SK-N-SH (cell line): Measurements from ENCODE around the gene NUMBL. TPM values are rescaled to one million over a fixed set of nuclear protein-coding genes. Genes with fewer than 3 reads are reported as not detected.
"Not testable (repeated sequence)": the region's sequence is repeated elsewhere in the genome, so short reads cannot be mapped to it uniquely, and the experiment has no call there.

Experiments used
- CTCF ChIA-PET: fragments of 300-600, 350-600 bp; formaldehyde crosslinking; extraction: SDS; loops from one replicate; lab custom pipeline; 2021; lab: Yijun Ruan, JAX
- POLR2A ChIA-PET: fragments of 350-600 bp; sonication (Branson Sonifier 250); formaldehyde crosslinking; extraction: SDS; loops from one replicate; lab custom pipeline; 2020; ENCODE audit warnings: antibody characterized with exemption, inconsistent platforms; lab: Yijun Ruan, JAX
- DNase-seq: peaks from one replicate; pipeline ENCODE4 v3.0.0; 2012
- H2AFZ ChIP-seq: fragments of 200-600 bp; sonication (generic); 2 replicates; pipeline ENCODE4 v1.8.1; 2016; ENCODE audit warnings: antibody characterized with exemption, mild to moderate bottlenecking, low read depth
- H3F3A ChIP-seq: fragments of 200-600 bp; sonication (generic); replicated peaks from 2 replicates; pipeline ENCODE3; 2016; ENCODE audit warnings: antibody characterized with exemption, mild to moderate bottlenecking; ENCODE audit not compliant: insufficient read depth
- H3K27ac ChIP-seq, 2 experiments: fragments of 200-500 bp in 1 of 2; fragments of 200-600 bp in 1 of 2; sonication (Bioruptor generic) in 1 of 2; sonication (generic), shearing (Covaris generic) in 1 of 2; 2 replicates each; pipeline versions ENCODE4 v1.5.1 to v1.6.1; 2014 to 2016; ENCODE audit warnings: low read depth in 2 of 2, inconsistent platforms in 1 of 2, low read length in 1 of 2, mild to moderate bottlenecking in 1 of 2, mixed read lengths in 1 of 2
- H3K27me3 ChIP-seq: fragments of 200-600 bp; sonication (generic), shearing (Covaris generic); 2 replicates; pipeline ENCODE4 v1.6.1; 2016; ENCODE audit warnings: mixed run types; ENCODE audit not compliant: insufficient read depth
- H3K36me3 ChIP-seq, 2 experiments: fragments of 200-500 bp in 1 of 2; fragments of 200-600 bp in 1 of 2; sonication (Bioruptor generic) in 1 of 2; sonication (generic) in 1 of 2; replicated peaks in 1 of 2; 2 replicates each; pipeline versions ENCODE3 to v1.5.1; 2014 to 2016; ENCODE audit warnings: low read length in 1 of 2, mild to moderate bottlenecking in 1 of 2; ENCODE audit not compliant: insufficient read depth in 2 of 2, control insufficient read depth in 1 of 2
- H3K4me1 ChIP-seq, 2 experiments: fragments of 200-500 bp in 1 of 2; fragments of 200-600 bp in 1 of 2; sonication (Bioruptor generic) in 1 of 2; sonication (generic), shearing (Covaris generic) in 1 of 2; 2 replicates each; pipeline versions ENCODE4 v1.5.1 to v1.6.1; 2014 to 2016; ENCODE audit warnings: low read depth in 1 of 2, low read length in 1 of 2, mixed run types in 1 of 2; ENCODE audit not compliant: insufficient read depth in 2 of 2, control insufficient read depth in 1 of 2
- H3K4me2 ChIP-seq: fragments of 200-600 bp; sonication (generic), shearing (Covaris generic); 2 replicates; pipeline ENCODE4 v1.6.1; 2017; ENCODE audit warnings: mixed run types
- H3K4me3 ChIP-seq, 2 experiments: fragments of 200-500 bp in 1 of 2; fragments of 200-600 bp in 1 of 2; sonication (Bioruptor generic) in 1 of 2; sonication (generic), shearing (Covaris generic) in 1 of 2; 2 replicates each; pipeline versions ENCODE4 v1.5.1 to v1.8.1; 2014 to 2016; ENCODE audit warnings: low read depth in 2 of 2, inconsistent platforms in 1 of 2, low read length in 1 of 2, mild to moderate bottlenecking in 1 of 2, mixed read lengths in 1 of 2, moderate library complexity in 1 of 2
- H3K79me2 ChIP-seq: fragments of 200-600 bp; sonication (generic); 2 replicates; pipeline ENCODE4 v1.8.1; 2017; ENCODE audit warnings: mild to moderate bottlenecking; ENCODE audit not compliant: insufficient read depth
- H3K9ac ChIP-seq: fragments of 200-600 bp; sonication (generic); 2 replicates; pipeline ENCODE4 v1.6.1; 2017; ENCODE audit warnings: mixed run types
- H3K9me2 ChIP-seq: fragments of 200-600 bp; sonication (generic); 2 replicates; pipeline ENCODE4 v1.6.1; 2017; ENCODE audit warnings: mixed run types
- H3K9me3 ChIP-seq: fragments of 200-600 bp; sonication (generic); 2 replicates; pipeline ENCODE4 v1.6.1; 2017; ENCODE audit warnings: mixed run types, mild to moderate bottlenecking, moderate library complexity
- H4K20me1 ChIP-seq: fragments of 200-600 bp; sonication (generic); 2 replicates; pipeline ENCODE4 v1.6.1; 2017; ENCODE audit warnings: mild to moderate bottlenecking, mixed run types; ENCODE audit not compliant: insufficient read depth
- ELF1 ChIP-seq: IDR thresholded peaks from 2 replicates; pipeline ENCODE4 v1.4.0; 2012
- EP300 ChIP-seq, 2 experiments: IDR thresholded peaks; 2 replicates each; pipeline versions ENCODE4 v1.4.0 to v1.6.1; 2012; ENCODE audit warnings: borderline replicate concordance in 1 of 2, low read depth in 1 of 2, low read length in 1 of 2
- FOSL2 ChIP-seq: IDR thresholded peaks from 2 replicates; pipeline ENCODE4 v1.4.0; 2012; ENCODE audit warnings: low read depth, mild to moderate bottlenecking, moderate library complexity, borderline replicate concordance
- NFIC ChIP-seq: IDR thresholded peaks from 2 replicates; pipeline ENCODE4 v1.4.0; 2012; ENCODE audit warnings: borderline replicate concordance
- NRF1 ChIP-seq: IDR thresholded peaks from 2 replicates; pipeline ENCODE4 v1.6.1; 2012; ENCODE audit warnings: low read depth, mild to moderate bottlenecking, low read length
- POLR2AphosphoS5 ChIP-seq: IDR thresholded peaks from 2 replicates; pipeline ENCODE4 v1.6.1; 2012; ENCODE audit warnings: low read depth, low read length
- RFX5 ChIP-seq: IDR thresholded peaks from 2 replicates; pipeline ENCODE4 v1.6.1; 2012; ENCODE audit warnings: mild to moderate bottlenecking, improper control_type of control experiment, low read length
- SIN3A ChIP-seq: IDR thresholded peaks from 2 replicates; pipeline ENCODE4 v1.6.1; 2012; ENCODE audit warnings: low read depth, mild to moderate bottlenecking, low read length, moderate library complexity, borderline replicate concordance
- SMC3 ChIP-seq: IDR thresholded peaks from 2 replicates; pipeline ENCODE4 v1.6.1; 2012; ENCODE audit warnings: low read depth, low read length, improper control_type of control experiment
- TCF12 ChIP-seq: IDR thresholded peaks from 2 replicates; pipeline ENCODE4 v1.4.0; 2012
- TEAD4 ChIP-seq: IDR thresholded peaks from 2 replicates; pipeline ENCODE4 v1.4.0; 2012; ENCODE audit warnings: mild to moderate bottlenecking, borderline replicate concordance; ENCODE audit not compliant: insufficient read depth
- USF1 ChIP-seq: IDR thresholded peaks from 2 replicates; pipeline ENCODE4 v1.4.0; 2012; ENCODE audit warnings: low read depth, borderline replicate concordance
- WGBS: methylation state at CpG from one replicate; pipeline ENCODE4 v1.1.6; 2017; ENCODE audit warnings: low lambda C conversion rate; 5-methylcytosine and 5-hydroxymethylcytosine counted together
- polyA plus RNA-seq, 3 experiments: library from polyadenylated mRNA; depleted of rRNA; stranded (reverse); fragments of >200 nt; gene quantifications; 2 replicates each; pipeline ENCODE4 v1.2.3, GENCODE V29; 2012

Gene NUMBL
- polyA plus RNA-seq, 1 of the 3 experiments (the other 2 are of a cell fraction): 54.6 TPM

DNA sequence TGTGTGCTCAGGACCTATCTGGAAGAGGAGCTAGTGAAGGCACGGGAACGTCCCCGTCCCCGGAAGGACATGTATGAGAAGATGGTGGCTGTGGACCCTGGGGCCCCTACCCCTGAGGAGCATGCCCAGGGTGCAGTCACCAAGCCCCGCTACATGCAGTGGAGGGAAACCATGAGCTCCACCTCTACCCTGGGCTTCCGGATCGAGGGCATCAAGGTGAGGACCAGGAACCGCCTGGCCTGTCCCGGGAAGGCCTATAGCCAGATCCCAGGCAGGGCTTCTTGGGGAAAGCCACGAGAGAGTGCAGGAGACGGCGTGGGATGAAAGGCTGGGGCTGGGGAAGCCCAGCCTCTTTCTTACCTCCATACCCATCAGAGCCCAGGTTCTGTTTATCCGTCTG lies 42.7 kb upstream of the NUMBL start:
- no peaks in the 10 kb centered on the region for H3K79me2 ChIP-seq
- ChIA-PET CTCF (interaction anchor here (1.3 kb wide), 1 partner anchor 42 kb away, joined by 3 read pairs; the partner anchor contains the start of gene NUMBL), POLR2A (no interaction called here)
- H3K9me2 ChIP-seq: no peaks in the 10 kb centered on the region
- no peak overlapping the region for H3K27ac ChIP-seq
- no peak overlapping the region for H3K4me3 ChIP-seq
- H2AFZ ChIP-seq: no peak overlapping the region
- H3K36me3 ChIP-seq: peaks cover 29 to 36% of the 10 kb centered on the region in 2 experiments
- no peak overlapping the region for H3K4me2 ChIP-seq
- no peaks in the 10 kb centered on the region for H3K4me1 ChIP-seq
- H3K9me3 ChIP-seq: no peaks in the 10 kb centered on the region
- WGBS: 94% methylated on average over 12 of the region's 13 CpGs
- H4K20me1 ChIP-seq: no peaks in the 10 kb centered on the region
- H3F3A ChIP-seq: no peaks in the 10 kb centered on the region
- no peaks in the 10 kb centered on the region for H3K27me3 ChIP-seq
- no peak overlapping the region for H3K9ac ChIP-seq
- TF ChIP-seq EP300 (IDR thresholded peaks at IDR 0.05; ENCODE audit: borderline replicate concordance in 1 of 2, low read depth in 1 of 2, low read length in 1 of 2) (no peak), FOSL2 (no peak), ELF1 (no peak), TCF12 (no peak)
- TF ChIP-seq, all 33 proteins: peak for 0
- no peak for DNase-seq

DNA sequence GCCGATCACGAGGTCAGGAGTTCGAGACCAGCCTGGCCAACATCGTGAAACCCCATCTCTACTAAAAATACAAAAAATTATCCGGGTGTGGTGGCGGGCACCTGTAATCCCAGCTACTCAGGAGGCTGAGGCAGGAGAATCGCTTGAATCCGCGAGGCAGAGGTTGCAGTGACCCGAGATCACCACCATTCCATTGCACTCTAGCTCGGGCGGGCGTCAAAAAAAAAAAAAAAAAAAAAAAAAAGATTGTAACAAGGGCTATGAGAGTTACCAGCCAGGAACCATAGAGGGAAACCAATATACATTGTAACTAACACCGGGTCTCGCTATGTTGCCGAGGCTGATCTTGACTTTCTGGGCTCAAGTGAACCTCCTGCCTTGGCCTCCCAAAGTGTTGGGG lies 41.9 kb upstream of the NUMBL start:
- H3K9me2 ChIP-seq, H3K4me1 ChIP-seq, CTCF ChIA-PET, H4K20me1 ChIP-seq, H3K9me3 ChIP-seq, H2AFZ ChIP-seq, DNase-seq, POLR2A ChIA-PET, H3K4me2 ChIP-seq, H3F3A ChIP-seq, H3K9ac ChIP-seq, H3K27me3 ChIP-seq, H3K79me2 ChIP-seq, H3K4me3 ChIP-seq, H3K27ac ChIP-seq: not testable (repeated sequence)
- peaks cover 28 to 39% of the 10 kb centered on the region in 2 experiments for H3K36me3 ChIP-seq
- WGBS: 96% methylated on average over 16 of the region's 16 CpGs

GRCh38 chr19:40730065-40730464 lies 39.6 kb upstream of the NUMBL start:
- H4K20me1 ChIP-seq, DNase-seq, H3K27ac ChIP-seq, H3K27me3 ChIP-seq, H3K9me2 ChIP-seq, H3K79me2 ChIP-seq, H3K9ac ChIP-seq, H3F3A ChIP-seq, H2AFZ ChIP-seq, H3K4me1 ChIP-seq, H3K4me3 ChIP-seq, H3K4me2 ChIP-seq, H3K9me3 ChIP-seq: not testable (repeated sequence)
- peaks cover 21 to 49% of the 10 kb centered on the region in 2 experiments for H3K36me3 ChIP-seq
- WGBS: 97% methylated on average over 5 of the region's 5 CpGs
- ChIA-PET POLR2A (interaction anchor here (1.3 kb wide), 1 partner anchor 11 kb away, joined by 3 read pairs; no protein-coding TSS in a partner anchor), CTCF (interaction anchor here (0.6 to 1.2 kb wide), 2 partner anchors 26 to 95 kb away, joined by 3 to 4 read pairs; no protein-coding TSS in a partner anchor)

GRCh38 chr19:40726279-40726678 lies 35.8 kb upstream of the NUMBL start:
- no peak overlapping the region for H3K4me2 ChIP-seq
- no peak for TF ChIP-seq RFX5
- no peak for TF ChIP-seq NRF1
- TF ChIP-seq POLR2AphosphoS5: no peak
- TF ChIP-seq EP300 (IDR thresholded peaks at IDR 0.05; ENCODE audit: borderline replicate concordance in 1 of 2, low read depth in 1 of 2, low read length in 1 of 2): no peak
- no peak for TF ChIP-seq SIN3A
- TF ChIP-seq TEAD4: no peak
- TF ChIP-seq NFIC: no peak
- no peak for TF ChIP-seq SMC3
- no peak for TF ChIP-seq USF1
- H3K9me3 ChIP-seq: no peaks in the 10 kb centered on the region
- H3K4me1 ChIP-seq: no peaks in the 10 kb centered on the region
- H3K9ac ChIP-seq: no peak overlapping the region
- H3K36me3 ChIP-seq: peaks cover 6 to 46% of the 10 kb centered on the region in 2 experiments
- H4K20me1 ChIP-seq: 0 out of 2 replicates have a peak, but pooled peaks cover 7% of the 10 kb centered on the region
- H3K4me3 ChIP-seq: no peak overlapping the region
- no peaks in the 10 kb centered on the region for H3K9me2 ChIP-seq
- H3K27me3 ChIP-seq: no peaks in the 10 kb centered on the region
- H3K79me2 ChIP-seq: peaks cover 38% of the 10 kb centered on the region
- 94% methylated on average over 4 of the region's 4 CpGs for WGBS
- DNase-seq: no peak
- ChIA-PET CTCF (interaction anchor here (1.4 to 1.6 kb wide), 2 partner anchors 8 to 63 kb away, joined by 3 to 4 read pairs; no protein-coding TSS in a partner anchor), POLR2A (interaction anchor here (0.9 kb wide), 1 partner anchor 10 kb away, joined by 4 read pairs; the partner anchor contains the start of genes COQ8B and ITPKC)
- no peak overlapping the region for H2AFZ ChIP-seq
- no peak overlapping the region for H3K27ac ChIP-seq
- no peaks in the 10 kb centered on the region for H3F3A ChIP-seq
